GM18507 (cell line): Measurements from ENCODE around the gene USP46.

Experiments used
- DNase-seq: peaks from one replicate; pipeline ENCODE4 v3.0.0; 2011; ENCODE audit warnings: low read depth; ENCODE audit not compliant: insufficient read length; ENCODE audit errors: extremely low spot score
- FAIRE-seq: peaks from 2 replicates; lab custom pipeline; 2011; peaks lifted over from hg19 to GRCh38; lab: Jason Lieb, UNC

The USP46 gene

DNA sequence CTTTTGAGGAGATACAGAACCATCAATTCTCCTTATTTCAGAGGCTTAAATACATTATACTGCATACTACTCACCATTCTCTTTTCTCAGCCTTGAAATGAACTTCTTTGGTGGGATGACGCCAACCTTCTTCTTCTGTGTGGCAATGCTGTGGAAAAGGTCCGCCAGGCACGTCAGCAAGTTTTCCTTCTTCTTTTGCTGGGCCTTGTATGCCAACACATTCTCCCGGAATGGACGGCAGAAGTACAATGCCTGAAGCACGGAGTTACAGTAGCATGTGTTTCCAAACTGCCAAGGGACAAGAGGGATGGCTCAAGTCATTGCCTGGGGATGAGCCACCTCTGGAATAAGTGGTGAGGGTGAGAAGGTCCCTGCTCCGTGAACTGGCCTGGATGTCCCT, 31.2 kb downstream of the USP46 start:
- no peak for DNase-seq
- no peak for FAIRE-seq

DNA sequence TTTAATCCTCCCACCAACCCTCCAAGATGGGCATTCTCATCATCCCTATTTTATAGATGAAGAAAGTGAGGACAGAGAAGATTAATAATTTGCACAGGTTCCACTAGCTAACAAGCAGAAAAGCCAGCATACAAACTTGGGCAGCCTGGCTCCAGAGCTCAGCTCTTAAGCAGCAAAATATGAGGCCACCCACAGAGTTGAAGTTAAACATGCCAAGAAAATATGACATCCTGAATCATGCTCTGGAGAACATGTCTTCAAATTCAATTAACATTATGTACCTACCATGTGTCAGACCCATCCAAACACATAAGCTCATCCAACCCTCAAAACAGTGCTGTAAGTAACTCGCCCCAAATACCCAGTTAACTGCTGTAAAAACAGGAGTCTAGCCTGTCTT, 33.9 kb downstream of the USP46 start:
- FAIRE-seq (no peak), DNase-seq (no peak)

DNA sequence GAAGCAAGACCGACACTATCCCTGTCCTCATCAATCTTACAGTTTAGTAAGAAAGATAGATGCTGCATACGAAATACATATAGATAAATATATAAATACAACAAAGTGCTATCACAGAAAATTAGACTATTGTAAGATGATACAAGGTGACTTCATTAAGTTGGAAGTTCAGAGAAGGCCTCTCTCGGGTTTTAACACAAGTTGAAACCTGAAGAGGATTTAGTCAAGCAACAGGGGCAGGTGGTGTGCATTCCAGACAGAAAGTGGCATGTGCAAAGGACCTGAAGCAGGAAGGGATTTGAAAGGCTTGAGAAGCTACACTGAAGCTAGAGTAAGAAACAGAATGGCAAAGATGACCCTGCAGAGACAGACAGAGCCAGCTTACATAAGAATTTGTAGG, 36.5 kb downstream of the USP46 start:
- DNase-seq (no peak), FAIRE-seq (no peak)

DNA sequence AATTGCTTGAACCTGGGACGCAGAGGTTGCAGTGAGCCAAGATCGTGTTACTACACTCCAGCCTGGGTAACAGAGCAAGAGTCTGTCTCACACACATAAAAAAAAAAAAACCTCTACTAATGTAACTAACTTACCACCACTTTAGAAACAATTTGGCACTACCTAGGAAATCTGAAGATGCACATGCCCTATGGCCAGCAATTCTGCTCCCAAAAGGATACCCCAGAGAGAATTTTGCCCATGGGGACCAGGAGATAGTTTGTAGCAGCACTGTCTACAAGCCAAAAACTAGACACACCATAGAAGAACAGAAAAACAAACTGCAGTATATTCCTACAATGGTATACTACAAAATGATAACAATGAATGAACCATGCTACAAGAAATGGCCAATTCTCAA, 37.5 kb downstream of the USP46 start:
- DNase-seq (no peak), FAIRE-seq (no peak)

DNA sequence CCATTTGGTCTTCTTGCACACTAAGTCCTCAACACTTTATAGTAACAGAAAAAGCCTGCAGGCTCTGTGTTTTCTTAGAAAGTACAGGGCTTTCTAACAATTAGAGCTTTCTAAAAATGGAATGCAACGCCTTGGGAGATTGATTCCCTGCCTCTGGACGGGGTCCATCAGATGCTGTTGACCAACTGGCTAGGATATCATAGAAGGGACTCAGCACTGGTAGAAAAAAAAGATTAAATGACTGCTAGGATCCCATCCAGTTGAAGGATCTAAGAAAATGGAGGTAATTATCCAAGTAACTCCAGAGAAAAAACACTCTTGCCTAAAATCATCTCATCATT, 39.5 kb downstream of the USP46 start:
- FAIRE-seq (no peak), DNase-seq (no peak)

DNA sequence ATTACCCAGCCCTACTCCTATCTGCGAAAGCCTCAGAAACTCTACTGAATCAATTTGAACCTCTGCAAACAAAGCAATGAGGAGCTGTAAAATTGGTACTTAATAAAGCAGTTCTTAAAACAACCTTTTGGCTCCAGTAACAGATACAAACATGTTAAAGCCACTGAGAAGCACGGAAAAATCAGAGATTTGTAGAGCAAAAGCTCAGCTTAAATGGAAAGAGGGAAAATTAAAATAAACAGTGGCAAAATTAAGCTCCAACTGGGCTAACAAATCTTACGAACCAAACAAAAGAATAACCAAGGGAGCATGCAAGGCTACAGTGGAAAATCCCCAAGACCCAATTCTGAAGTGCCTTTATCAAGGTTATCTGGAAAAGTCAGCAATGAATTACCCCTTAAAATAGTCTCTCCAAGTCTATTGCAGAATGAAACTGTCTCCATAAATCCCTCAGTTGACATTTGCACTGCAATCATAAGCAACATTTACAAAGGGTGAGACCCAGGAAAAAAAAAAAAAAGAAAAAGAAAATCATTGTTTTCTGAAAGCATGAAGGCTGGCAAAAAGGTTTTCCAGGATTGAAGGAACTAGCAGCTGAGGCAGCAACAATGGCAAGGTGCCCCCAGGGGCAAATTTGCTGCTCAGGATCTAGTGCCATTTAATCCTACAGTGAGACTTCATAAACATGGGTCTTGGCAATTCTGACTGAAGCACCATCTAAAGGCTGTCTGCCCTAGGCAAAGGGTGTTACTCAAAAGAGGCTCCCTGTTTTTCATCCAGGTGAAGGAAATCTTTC, 40.1 kb downstream of the USP46 start:
- FAIRE-seq (no peak), DNase-seq (no peak)

DNA sequence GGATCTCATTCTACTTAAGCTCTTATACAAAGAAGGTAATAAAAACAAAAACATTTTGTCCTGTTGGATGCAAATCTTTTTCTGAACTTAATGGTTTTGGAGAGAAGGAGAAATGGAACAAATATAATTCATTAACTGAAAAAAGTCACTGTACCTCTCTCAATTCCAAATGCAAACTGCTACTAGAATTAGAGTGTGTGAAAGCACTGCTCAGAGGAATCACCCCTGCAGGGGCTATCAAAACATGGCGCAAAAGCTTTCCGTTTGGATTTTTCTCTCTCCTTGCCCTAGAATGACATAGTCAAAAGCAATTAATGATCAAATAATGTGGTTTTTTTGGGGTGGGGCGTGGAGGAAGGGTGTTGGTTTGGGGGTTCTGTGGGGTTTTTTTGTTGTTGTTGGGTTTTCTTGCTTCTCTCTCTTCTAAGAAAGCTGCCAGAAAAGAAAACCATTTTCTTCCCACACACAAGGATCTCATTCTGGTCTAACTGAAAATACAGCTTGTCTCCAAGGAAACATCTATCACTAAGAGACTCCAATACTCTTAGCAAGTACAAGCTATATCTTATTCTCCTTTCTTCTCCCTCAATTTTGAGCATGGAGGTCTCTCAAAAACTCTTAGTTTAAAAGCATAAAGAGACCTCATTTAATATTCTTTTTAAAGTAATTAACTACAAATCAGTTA, 41.6 kb downstream of the USP46 start:
- FAIRE-seq = no peak

DNA sequence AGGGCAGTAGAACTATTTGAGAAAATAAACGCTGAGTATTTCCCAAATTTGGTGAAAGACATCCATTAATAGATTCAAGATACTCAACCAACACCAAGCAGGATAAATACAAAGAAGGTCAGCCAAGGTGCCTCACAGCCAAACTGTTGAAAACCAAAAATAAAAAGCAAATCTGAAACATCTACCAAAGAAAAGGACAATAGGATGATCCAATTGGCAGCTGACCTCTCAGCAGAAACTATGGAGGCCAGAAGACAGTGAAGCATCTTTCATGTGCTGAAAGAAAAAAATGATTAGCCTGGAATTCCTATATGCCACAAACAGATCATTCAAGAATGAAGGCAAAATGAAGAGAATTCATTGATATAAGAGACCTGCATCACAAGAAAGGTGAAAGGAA, 44.9 kb downstream of the USP46 start:
- no peak for FAIRE-seq
- no peak for DNase-seq

More for the DNA sequence above, 41.6 kb downstream of the USP46 start:
- DNase-seq = no peak

DNA sequence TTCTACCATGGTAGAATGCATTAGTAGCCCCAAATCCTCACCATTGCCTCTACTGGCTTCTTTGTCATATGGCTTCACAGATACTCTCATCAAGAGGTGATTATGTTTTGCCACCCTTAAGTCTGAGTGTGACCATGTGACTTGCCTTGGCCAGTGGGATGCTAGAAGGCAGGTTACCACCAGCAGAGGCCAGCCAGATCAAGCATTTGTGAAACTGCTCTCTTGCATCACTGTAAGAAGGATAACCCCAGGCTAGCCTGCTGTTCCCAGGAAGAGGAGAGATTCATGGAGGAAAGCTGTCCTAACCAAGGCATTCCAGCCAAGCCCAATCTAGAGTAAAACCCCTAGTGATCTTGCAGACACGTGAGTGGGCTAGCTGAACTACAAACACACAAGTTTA, 46.8 kb downstream of the USP46 start:
- DNase-seq (no peak), FAIRE-seq (no peak)

DNA sequence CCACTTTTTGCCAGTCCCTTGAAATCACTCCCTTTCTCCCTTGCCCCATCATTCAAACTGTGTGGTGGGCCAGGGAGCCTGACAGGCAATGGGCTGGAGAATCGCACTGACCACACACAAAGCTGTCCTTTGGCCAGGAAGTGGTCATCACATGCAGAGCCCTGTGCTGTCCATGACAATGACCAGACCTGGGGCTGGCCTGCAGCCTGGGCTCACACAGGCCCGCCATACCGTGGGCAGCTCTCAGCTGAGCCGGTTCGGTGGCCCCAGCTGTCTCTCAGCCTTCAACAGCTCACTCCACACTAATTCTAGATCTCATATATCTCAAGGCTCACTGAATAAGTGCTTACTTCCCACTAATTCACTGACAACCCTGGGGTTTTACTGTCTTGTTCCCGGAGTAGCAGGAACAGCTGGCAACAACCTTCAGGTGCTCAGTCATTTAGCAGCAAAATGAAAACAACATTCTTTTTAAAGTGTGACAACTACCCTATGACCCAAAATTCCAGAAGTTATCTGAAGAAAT, 48.0 kb downstream of the USP46 start:
- DNase-seq (no peak), FAIRE-seq (no peak)

DNA sequence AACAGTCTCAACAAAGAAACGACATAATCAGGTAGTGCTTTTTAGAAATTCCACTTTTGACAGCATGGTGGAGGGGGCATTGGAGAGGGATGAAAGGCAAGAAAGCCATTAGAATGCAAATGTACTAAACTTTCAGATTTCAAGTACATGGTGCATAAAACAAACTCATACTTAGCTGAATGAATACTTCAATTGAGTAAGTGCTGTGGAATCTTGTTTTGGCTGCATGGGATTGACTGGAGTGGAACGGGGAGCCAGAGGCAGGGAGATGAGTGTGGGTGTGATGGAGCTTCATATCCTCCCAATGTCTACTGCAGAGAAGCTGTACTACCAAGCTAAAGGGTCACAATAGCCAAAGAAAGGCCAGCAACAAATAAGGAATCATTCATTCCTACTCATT, 52.4 kb downstream of the USP46 start:
- FAIRE-seq (no peak), DNase-seq (no peak)

DNA sequence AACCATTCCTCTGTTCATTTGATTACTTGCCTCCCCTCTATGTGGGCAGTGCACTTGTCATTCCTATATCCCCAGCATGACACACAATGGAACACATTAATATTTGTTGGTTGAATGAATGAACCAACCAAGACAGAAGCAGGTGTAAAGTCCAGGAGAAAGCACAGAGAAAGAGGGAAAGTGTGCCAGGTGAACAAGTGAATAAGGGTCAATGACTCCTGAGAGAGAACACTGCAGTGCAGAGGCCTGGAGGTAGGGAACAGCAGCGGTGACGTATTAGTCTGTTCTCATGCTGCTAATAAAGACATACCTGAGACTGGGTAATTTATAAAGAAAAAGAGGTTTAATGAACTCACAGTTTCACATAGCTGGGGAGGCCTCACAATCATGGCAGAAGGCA, 53.1 kb downstream of the USP46 start:
- DNase-seq (no peak), FAIRE-seq (no peak)

DNA sequence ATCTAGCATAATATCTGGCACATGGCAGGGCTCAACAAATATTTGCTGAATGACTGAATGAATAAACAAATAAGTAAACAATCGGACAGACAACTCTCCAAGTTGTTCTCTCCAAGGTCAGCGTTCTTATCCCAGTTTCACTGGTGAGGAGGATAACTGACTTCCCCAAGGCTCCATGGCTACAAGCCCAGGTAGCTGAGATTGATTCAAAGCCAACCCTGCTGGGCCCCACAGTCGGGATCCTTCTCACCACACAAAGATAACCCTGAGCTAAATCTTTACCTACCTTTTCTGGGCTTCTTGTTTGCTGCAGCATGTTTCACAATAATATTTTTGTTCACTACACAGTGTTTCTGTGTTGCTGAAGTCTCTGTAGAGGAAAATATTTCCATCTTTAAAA, 54.9 kb downstream of the USP46 start:
- FAIRE-seq (no peak), DNase-seq (no peak)

DNA sequence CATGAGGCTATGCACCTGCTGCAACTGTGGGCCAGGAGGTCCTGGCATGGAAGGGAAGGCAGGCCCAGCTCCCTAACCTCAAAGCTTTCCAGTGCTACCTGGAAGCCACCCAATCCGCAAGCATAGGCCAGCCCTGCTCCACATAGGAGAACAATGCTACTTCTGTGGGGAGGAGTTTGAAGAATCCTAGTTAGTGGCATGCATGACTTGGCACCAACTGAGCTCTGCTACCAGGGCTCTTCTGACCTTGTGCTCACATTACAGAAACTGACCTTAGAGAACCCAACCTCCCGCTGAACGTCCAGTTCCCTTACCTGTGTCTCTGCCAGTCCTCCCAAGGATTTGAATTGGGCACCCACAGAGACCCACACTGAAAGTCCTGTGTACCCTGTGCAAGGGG, 58.8 kb downstream of the USP46 start:
- DNase-seq (no peak), FAIRE-seq (no peak)

DNA sequence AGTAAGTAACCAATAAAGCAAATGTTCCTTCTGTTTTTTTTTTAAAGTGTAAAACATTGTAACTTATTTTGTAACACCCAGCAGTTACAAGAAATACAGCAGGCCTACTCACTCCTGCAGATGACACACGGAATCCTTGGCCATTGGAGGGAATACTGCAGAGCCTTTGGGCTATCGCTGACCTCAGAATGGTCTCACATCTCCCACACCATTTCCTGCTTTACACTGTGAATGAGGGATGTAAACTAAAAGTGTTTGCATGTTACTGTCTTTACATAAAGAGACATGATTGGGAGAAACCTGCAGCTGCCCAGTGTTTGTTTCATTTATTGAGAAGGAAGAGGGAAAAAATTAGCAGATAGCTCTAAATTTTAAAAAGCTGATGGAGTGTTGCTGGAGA, 64.1 kb downstream of the USP46 start:
- FAIRE-seq (no peak), DNase-seq (no peak)

DNA sequence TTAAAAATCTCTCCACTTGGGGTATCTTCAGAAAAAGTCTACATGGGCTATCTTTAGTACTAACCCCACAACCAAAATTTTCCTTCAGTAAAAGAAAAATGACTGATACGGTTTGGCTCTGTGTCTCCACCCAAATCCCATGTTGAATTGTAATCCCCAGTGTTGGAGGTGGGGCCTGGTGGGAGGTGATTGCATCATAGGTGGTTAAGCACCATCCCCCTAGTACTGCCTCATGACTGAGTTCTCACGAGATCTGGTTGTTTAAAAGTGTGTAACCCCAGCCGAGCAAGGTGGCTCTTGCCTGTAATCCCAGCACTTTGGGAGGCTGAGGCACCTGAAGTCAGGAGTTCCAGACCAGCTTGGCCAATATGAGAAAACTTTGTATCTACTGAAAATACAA, 66.8 kb downstream of the USP46 start:
- FAIRE-seq (no peak), DNase-seq (no peak)

DNA sequence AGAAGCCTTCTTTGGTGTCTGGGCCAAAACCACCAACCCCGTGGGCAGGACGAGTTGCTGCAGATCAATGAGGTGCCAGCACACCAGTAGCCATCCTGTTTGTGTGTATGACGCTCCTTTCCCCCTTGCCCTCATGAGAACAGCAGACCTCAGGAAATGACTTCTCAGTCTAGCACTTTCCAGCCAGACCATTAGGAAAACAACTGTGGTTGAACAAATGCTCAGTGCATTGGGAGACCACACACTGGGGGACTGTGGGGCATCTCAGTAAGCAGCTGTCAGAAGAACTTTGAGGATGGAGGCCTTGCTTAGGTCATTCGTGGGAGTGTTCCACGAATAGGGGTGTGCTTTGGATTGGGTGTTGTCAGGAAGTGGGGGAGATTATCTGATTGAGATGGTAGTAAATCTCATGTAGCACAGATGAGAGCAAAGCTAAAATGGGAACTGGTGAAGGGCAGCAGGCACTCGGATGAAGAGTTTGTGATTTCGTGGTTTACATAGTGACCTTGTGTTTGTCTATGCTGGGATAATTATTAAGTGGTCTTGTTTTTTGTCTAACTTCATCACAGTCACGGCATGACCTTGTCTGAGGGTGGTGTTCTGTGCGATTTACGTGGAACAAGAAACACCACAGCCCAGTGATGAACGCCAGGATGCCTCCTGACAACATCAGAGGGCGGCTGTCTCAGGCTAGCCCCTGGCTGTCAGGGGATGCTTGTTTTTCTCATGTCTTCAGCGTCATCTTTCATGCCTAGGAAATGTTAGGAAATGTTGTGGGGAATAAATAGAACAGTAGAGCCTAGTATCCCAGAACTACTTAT, 70.1 kb downstream of the USP46 start:
- DNase-seq = no peak
- FAIRE-seq = no peak

DNA sequence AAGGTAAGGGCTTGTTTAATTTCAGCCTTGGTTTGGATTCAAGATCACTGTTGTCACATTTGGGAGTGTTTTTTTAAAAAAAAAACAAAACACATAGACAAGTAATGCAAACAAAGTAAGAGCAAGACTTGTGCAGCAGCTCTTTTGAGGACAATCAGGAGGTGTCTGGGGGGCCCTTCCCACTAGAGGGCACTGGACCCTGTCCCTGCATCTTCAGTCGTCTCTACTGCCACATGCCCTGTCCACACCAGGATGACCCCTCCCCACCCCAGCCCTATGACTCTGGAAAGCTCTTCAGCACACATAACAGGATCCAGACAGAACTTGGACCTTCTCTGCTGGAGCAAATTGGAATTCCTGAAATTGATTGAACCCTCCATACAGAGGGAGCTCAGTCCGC, 71.0 kb downstream of the USP46 start:
- DNase-seq (no peak), FAIRE-seq (peak; percentile 47)

DNA sequence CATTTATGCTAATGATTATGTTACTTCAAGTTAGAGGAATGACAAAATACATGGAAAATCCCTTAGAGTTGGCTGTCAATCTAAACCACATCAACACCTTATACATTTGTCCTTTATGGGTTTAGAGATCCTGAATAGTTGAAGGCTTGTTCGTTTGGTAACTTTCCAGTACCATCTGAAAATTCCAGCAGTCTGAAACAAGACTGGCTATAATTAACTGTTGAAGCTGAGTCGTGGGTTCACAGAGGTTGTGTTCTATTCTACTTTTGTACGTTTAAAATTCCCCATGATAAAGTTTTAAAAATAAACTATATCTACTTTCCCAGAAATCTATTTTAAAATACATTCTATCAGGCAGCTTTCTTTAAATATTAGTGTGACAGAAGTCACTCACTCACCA, 73.0 kb downstream of the USP46 start:
- no peak for DNase-seq

DNA sequence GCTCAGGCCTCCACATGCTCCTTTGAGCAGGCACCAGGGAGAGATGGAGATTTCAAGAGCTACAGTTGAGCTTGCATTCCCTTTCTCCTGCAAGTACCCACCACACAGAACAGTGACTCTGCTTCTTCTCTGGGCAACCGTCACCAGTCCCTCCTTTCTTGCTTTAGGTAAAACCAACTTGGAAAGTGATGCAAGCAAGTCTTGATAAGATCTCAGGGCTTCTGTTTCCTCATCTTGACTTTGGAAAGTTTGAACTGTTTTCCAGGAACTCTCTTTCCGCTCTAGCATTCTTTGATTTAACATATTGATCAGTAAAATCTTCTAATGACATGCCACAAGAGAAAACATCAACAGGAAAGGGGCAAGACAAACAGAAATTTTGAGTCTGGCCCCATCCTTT, 73.7 kb downstream of the USP46 start:
- FAIRE-seq (no peak), DNase-seq (no peak)

More for the DNA sequence above, 73.0 kb downstream of the USP46 start:
- no peak for FAIRE-seq
